Smooth muscle cell (in vitro differentiated cells): ENCODE measurements around the gene ABLIM1. TPM values are rescaled to one million over a fixed set of nuclear protein-coding genes. Genes with fewer than 3 reads are reported as not detected.

Source experiments
- DNase-seq: peaks from one replicate; lab custom pipeline; 2025; ENCODE audit not compliant: unreplicated experiment; lab: John Stamatoyannopoulos, UW
- H2AFZ ChIP-seq: fragments of 200-600 bp; sonication (generic); 2 replicates; pipeline ENCODE4 v1.6.0; 2016; ENCODE audit warnings: antibody characterized with exemption, low read depth, mild to moderate bottlenecking
- H3F3A ChIP-seq: fragments of 200-600 bp; sonication (generic); 2 replicates; pipeline ENCODE4 v1.6.0; 2017; ENCODE audit warnings: antibody characterized with exemption, low read depth
- H3K27ac ChIP-seq: fragments of 200-600 bp; sonication (generic); 2 replicates; pipeline ENCODE4 v1.5.1; 2016; ENCODE audit warnings: low read depth, mild to moderate bottlenecking
- H3K27me3 ChIP-seq: fragments of 200-600 bp; sonication (generic); 2 replicates; pipeline ENCODE4 v1.6.1; 2016; ENCODE audit warnings: low read depth, mild to moderate bottlenecking
- H3K36me3 ChIP-seq: fragments of 200-600 bp; sonication (generic); 2 replicates; pipeline ENCODE4 v1.5.1; 2016; ENCODE audit warnings: low read depth
- H3K4me1 ChIP-seq: fragments of 200-600 bp; sonication (generic); 2 replicates; pipeline ENCODE4 v1.5.1; 2016; ENCODE audit warnings: low read depth
- H3K4me2 ChIP-seq: fragments of 200-600 bp; sonication (generic); 2 replicates; pipeline ENCODE4 v1.6.0; 2016; ENCODE audit warnings: mild to moderate bottlenecking
- H3K4me3 ChIP-seq: fragments of 200-600 bp; sonication (generic); 2 replicates; pipeline ENCODE4 v1.5.1; 2016; ENCODE audit warnings: mild to moderate bottlenecking
- H3K79me2 ChIP-seq: fragments of 200-600 bp; sonication (generic); 2 replicates; pipeline ENCODE4 v1.6.0; 2016; ENCODE audit warnings: low read depth, mild to moderate bottlenecking
- H3K9ac ChIP-seq: fragments of 200-600 bp; sonication (generic); 2 replicates; pipeline ENCODE4 v1.6.0; 2016; ENCODE audit warnings: low read depth
- H3K9me3 ChIP-seq: fragments of 200-600 bp; sonication (generic); replicated peaks from 2 replicates; pipeline ENCODE4 v1.5.1; 2016; ENCODE audit warnings: low read depth
- H4K20me1 ChIP-seq: fragments of 200-600 bp; sonication (generic); 2 replicates; pipeline ENCODE4 v1.6.0; 2016; ENCODE audit warnings: low read depth
- CTCF ChIP-seq: fragments of 200-600 bp; sonication (generic); IDR thresholded peaks from 2 replicates; pipeline ENCODE4 v1.5.1; 2017; ENCODE audit warnings: borderline replicate concordance, mild to moderate bottlenecking, antibody characterized with exemption; ENCODE audit not compliant: insufficient read depth, poor library complexity, severe bottlenecking
- WGBS: methylation state at CpG from one replicate; pipeline ENCODE4 v1.1.7; 2016; ENCODE audit warnings: low lambda C conversion rate; 5-methylcytosine and 5-hydroxymethylcytosine counted together
- polyA plus RNA-seq: library from polyadenylated mRNA; unstranded; fragments of >200 nt; fragmentation: Nextera tagmentation; extraction: Ambion mirVana; gene quantifications from 2 replicates; pipeline ENCODE4 v1.2.1, GENCODE V29; 2016
- total RNA-seq: library from RNA; depleted of rRNA; stranded (reverse); fragments of >200 nt; gene quantifications from 2 replicates; pipeline ENCODE4 v1.2.3, GENCODE V29; 2014

Gene ABLIM1
- total and polyA plus RNA-seq, 2 experiments from 2014 or later: 1.6 to 17.6 TPM

- WGBS: 79% methylated on average over 4 of the region's 4 CpGs
Observed at GRCh38 chr10:114387784-114388183, 270.3 kb downstream of the ABLIM1 start.

GRCh38 chr10:114386452-114386851, 271.6 kb downstream of the ABLIM1 start:
- no peak for DNase-seq
- H3K4me3 ChIP-seq: no peak overlapping the region
- H3K4me2 ChIP-seq: no peak overlapping the region
- WGBS: 94% methylated on average over 6 of the region's 6 CpGs
- H3K27me3 ChIP-seq: no peaks in the 10 kb centered on the region
- H3K27ac ChIP-seq: no peak overlapping the region
- H4K20me1 ChIP-seq: peaks cover 57% of the 10 kb centered on the region
- no peaks in the 10 kb centered on the region for H3K9me3 ChIP-seq
- no peak overlapping the region for H2AFZ ChIP-seq
- no peaks in the 10 kb centered on the region for H3K36me3 ChIP-seq
- no peaks in the 10 kb centered on the region for H3F3A ChIP-seq
- H3K4me1 ChIP-seq: no peaks in the 10 kb centered on the region
- H3K9ac ChIP-seq: no peak overlapping the region
- H3K79me2 ChIP-seq: peaks cover 96% of the 10 kb centered on the region
- TF ChIP-seq CTCF: no peak

More at GRCh38 chr10:114387784-114388183, 270.3 kb downstream of the ABLIM1 start:
- H3K27ac ChIP-seq: no peak overlapping the region
- no peak overlapping the region for H3K9ac ChIP-seq
- H3K9me3 ChIP-seq: no peaks in the 10 kb centered on the region
- H3K4me2 ChIP-seq: no peak overlapping the region
- no peak for DNase-seq
- H4K20me1 ChIP-seq: peaks cover 71% of the 10 kb centered on the region
- no peaks in the 10 kb centered on the region for H3K36me3 ChIP-seq
- H3K4me1 ChIP-seq: no peaks in the 10 kb centered on the region
- H3F3A ChIP-seq: no peaks in the 10 kb centered on the region
- H3K4me3 ChIP-seq: no peak overlapping the region
- H3K79me2 ChIP-seq: peaks cover 96% of the 10 kb centered on the region
- H3K27me3 ChIP-seq: no peaks in the 10 kb centered on the region
- no peak for TF ChIP-seq CTCF
- no peak overlapping the region for H2AFZ ChIP-seq

- TF ChIP-seq CTCF: no peak
- 67% methylated on average over 3 of the region's 3 CpGs for WGBS
- Histone ChIP-seq H3K4me1 (no peaks in the 10 kb centered on the region), H3F3A (no peaks in the 10 kb centered on the region), H2AFZ (no peak overlapping the region), H3K36me3 (no peaks in the 10 kb centered on the region), H3K9me3 (no peaks in the 10 kb centered on the region), H4K20me1 (peaks cover 55% of the 10 kb centered on the region), H3K9ac (no peak overlapping the region), H3K27ac (no peak overlapping the region), H3K4me3 (no peak overlapping the region), H3K4me2 (no peak overlapping the region), H3K27me3 (no peaks in the 10 kb centered on the region), H3K79me2 (peaks cover 96% of the 10 kb centered on the region)
- DNase-seq: no peak
Observed at GRCh38 chr10:114385557-114385956, 272.5 kb downstream of the ABLIM1 start.

- WGBS: 99% methylated on average over 5 of the region's 5 CpGs
- Histone ChIP-seq H3K4me3 (no peak overlapping the region), H3K27ac (no peak overlapping the region)
Observed at GRCh38 chr10:114384601-114385000, 273.5 kb downstream of the ABLIM1 start.

More at GRCh38 chr10:114384601-114385000, 273.5 kb downstream of the ABLIM1 start:
- Histone ChIP-seq H2AFZ (no peak overlapping the region), H4K20me1 (peaks cover 52% of the 10 kb centered on the region), H3K9ac (no peak overlapping the region), H3K9me3 (no peaks in the 10 kb centered on the region), H3K4me1 (no peaks in the 10 kb centered on the region), H3K4me2 (no peak overlapping the region), H3K79me2 (peaks cover 89% of the 10 kb centered on the region), H3K27me3 (no peaks in the 10 kb centered on the region), H3K36me3 (no peaks in the 10 kb centered on the region), H3F3A (no peaks in the 10 kb centered on the region)
- DNase-seq: no peak
- TF ChIP-seq CTCF: no peak
